Nephron (organoid): Measurements from ENCODE around the gene STOML3.

Source experiments
- H3K27ac Mint-ChIP-seq, 3 experiments: 2 replicates each; pipeline ENCODE4 v1.8.0; 2020; ENCODE audit warnings: mixed read lengths in 3 of 3, mild to moderate bottlenecking in 2 of 3, moderate library complexity in 1 of 3
- H3K27me3 Mint-ChIP-seq: 2 replicates; pipeline ENCODE4 v1.8.0; 2021; ENCODE audit warnings: low read depth, mild to moderate bottlenecking, moderate library complexity, mixed read lengths
- H3K36me3 Mint-ChIP-seq: 2 replicates; pipeline ENCODE4 v1.8.0; 2020; ENCODE audit warnings: low read depth, mixed read lengths
- H3K4me1 Mint-ChIP-seq: 2 replicates; pipeline ENCODE4 v1.8.0; 2020; ENCODE audit warnings: mixed read lengths
- H3K4me3 Mint-ChIP-seq, 3 experiments: 2 replicates each; pipeline ENCODE4 v1.8.0; 2020; ENCODE audit warnings: mild to moderate bottlenecking in 3 of 3, mixed read lengths in 3 of 3, moderate library complexity in 2 of 3
- H3K9me3 Mint-ChIP-seq: 2 replicates; pipeline ENCODE4 v1.8.0; 2020; ENCODE audit warnings: mixed read lengths
- TF ChIP-seq, protein P1 (sequence below), 3 experiments: fragments of 200-600 bp; sonication (generic); IDR thresholded peaks; one replicate each; pipeline ENCODE4 v1.5.0; 2021; ENCODE audit warnings: antibody characterized with exemption in 3 of 3; ENCODE audit not compliant: unreplicated experiment in 3 of 3

STOML3 gene

DNA sequence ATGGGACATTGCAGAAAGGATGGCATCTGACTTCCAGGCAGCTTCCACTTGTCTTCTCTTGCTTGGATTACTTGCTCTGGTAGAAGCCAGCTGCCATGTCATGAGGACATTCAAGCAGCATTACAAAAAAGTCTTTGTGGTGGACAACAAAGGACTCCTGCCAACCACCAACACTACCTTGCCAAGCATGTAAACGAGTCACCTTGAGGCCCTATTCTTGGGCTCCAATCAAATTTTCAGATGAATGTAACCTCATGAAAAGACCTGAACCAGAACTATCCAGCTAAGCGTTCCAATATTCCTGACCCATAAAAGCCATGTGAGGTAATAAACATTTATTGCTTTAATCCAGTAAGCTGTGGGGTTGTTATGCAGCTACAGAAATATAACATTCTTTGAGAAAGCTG lies 34.8 kb upstream of the STOML3 start:
- Mint-ChIP-seq H3K4me1 (no peaks in the 10 kb centered on the region), H3K36me3 (peaks cover 59% of the 10 kb centered on the region), H3K27ac (no peak overlapping the region), H3K4me3 (no peak overlapping the region), H3K9me3 (no peaks in the 10 kb centered on the region), H3K27me3 (no peaks in the 10 kb centered on the region)
- TF ChIP-seq, protein P1, sequence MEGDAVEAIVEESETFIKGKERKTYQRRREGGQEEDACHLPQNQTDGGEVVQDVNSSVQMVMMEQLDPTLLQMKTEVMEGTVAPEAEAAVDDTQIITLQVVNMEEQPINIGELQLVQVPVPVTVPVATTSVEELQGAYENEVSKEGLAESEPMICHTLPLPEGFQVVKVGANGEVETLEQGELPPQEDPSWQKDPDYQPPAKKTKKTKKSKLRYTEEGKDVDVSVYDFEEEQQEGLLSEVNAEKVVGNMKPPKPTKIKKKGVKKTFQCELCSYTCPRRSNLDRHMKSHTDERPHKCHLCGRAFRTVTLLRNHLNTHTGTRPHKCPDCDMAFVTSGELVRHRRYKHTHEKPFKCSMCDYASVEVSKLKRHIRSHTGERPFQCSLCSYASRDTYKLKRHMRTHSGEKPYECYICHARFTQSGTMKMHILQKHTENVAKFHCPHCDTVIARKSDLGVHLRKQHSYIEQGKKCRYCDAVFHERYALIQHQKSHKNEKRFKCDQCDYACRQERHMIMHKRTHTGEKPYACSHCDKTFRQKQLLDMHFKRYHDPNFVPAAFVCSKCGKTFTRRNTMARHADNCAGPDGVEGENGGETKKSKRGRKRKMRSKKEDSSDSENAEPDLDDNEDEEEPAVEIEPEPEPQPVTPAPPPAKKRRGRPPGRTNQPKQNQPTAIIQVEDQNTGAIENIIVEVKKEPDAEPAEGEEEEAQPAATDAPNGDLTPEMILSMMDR (IDR thresholded peaks at IDR 0.05; ENCODE audit: unreplicated experiment in 3 of 3), result no peak

DNA sequence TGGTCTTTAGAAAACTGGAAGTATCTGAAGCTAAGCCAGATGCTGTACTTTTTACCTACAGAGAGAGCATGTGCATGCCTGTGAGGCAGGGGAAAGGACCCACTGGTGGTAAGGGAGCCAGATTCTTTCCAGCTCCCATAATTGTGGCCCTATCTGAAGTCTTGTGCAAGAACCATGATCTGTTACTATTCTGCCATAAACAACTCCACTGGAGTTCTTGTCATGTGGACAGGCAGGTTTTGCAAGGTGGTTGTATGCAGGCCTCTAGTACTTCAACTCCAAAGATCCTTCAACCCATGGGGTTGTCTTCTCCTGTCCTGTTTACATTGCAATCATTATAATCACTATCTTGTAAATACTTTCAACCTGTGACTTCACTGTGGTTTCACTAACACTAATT lies 33.1 kb upstream of the STOML3 start:
- TF ChIP-seq, protein P1 (IDR thresholded peaks at IDR 0.05; ENCODE audit: unreplicated experiment in 3 of 3), result no peak
- H3K4me1 Mint-ChIP-seq, result no peaks in the 10 kb centered on the region
- no peak overlapping the region for H3K27ac Mint-ChIP-seq
- H3K36me3 Mint-ChIP-seq, result peaks cover 66% of the 10 kb centered on the region
- H3K27me3 Mint-ChIP-seq, result no peaks in the 10 kb centered on the region
- H3K4me3 Mint-ChIP-seq, result no peak overlapping the region
- H3K9me3 Mint-ChIP-seq, result no peaks in the 10 kb centered on the region

DNA sequence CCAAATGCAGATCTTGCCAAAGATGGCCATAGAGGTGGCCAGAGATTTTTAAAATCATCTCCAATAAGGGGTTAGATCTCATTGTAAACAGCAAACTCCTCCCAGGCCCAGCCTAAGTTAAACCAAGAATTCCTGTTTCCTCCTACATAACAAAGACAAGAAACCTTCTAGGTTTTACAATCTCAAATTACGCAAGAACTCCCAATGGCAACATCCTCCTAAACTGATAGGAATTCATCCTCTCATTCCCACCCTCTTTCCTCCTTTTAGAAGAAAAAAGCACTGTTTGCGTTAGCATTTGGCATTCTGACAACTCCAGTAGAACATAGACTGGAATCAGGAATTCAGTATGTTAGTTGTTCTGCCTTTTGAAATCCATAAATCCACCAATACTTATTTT lies 32.7 kb upstream of the STOML3 start:
- H3K4me1 Mint-ChIP-seq, result no peaks in the 10 kb centered on the region
- peak overlapping the region in 1 of 3 experiments; percentile 35 for H3K27ac Mint-ChIP-seq
- no peak overlapping the region for H3K4me3 Mint-ChIP-seq
- no peaks in the 10 kb centered on the region for H3K27me3 Mint-ChIP-seq
- TF ChIP-seq, protein P1 (IDR thresholded peaks at IDR 0.05; ENCODE audit: unreplicated experiment in 3 of 3), result no peak
- no peaks in the 10 kb centered on the region for H3K9me3 Mint-ChIP-seq
- H3K36me3 Mint-ChIP-seq, result peaks cover 69% of the 10 kb centered on the region

DNA sequence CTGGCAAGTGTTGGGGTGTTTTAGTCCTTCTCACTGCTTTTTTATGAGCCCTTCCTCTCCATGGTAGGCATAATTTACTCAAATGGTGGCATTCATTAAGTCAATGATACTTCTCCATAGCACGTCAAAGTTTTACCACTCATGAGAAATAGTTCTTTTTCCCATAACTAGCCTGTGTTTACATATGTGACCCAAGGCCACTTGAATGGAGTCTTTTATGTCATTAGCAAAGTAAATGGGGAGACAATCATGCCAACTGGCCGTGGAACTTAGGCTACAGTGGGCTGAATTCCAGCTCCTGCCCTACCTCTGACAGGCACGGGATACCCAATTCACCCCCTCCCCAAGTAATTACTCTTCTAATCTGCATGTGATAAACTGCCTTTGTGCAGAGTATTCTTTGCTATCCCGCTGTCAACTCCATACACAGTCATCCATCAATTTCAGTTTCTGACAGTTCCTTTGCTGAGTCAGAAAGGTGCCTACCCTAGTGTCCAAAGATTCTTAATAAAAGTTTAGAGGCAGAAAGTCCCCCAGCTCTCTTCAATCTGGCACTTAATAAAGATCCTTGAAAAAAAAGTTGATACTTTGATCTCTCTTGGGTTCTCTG lies 30.3 kb upstream of the STOML3 start:
- Mint-ChIP-seq H3K4me1 (no peaks in the 10 kb centered on the region), H3K27ac (no peak overlapping the region), H3K9me3 (no peaks in the 10 kb centered on the region), H3K4me3 (no peak overlapping the region), H3K36me3 (peaks cover 66% of the 10 kb centered on the region), H3K27me3 (no peaks in the 10 kb centered on the region)
- TF ChIP-seq, protein P1 (IDR thresholded peaks at IDR 0.05; ENCODE audit: unreplicated experiment in 3 of 3), result no peak

DNA sequence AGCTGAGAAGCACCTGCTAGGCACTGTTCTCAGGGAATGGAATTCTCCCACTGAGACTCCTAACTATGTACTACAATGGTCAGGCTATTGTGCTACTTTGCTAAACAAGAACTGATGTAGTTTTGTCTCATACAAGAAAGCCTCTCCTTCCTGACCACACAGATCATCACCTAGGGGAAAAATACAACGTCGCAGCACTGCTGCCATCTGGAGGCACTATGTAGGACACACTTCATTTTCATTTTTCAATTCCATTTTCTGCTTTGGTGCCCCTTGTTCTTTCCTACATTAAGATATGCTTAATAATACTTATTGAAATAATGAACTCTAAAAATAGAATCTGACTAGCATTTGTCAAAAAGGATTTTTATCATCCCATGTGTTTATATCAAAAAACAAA lies 26.2 kb upstream of the STOML3 start:
- H3K27me3 Mint-ChIP-seq, result no peaks in the 10 kb centered on the region
- no peak overlapping the region for H3K27ac Mint-ChIP-seq
- no peaks in the 10 kb centered on the region for H3K9me3 Mint-ChIP-seq
- no peaks in the 10 kb centered on the region for H3K4me1 Mint-ChIP-seq
- no peak overlapping the region for H3K4me3 Mint-ChIP-seq
- H3K36me3 Mint-ChIP-seq, result peaks cover 68% of the 10 kb centered on the region
- TF ChIP-seq, protein P1 (IDR thresholded peaks at IDR 0.05; ENCODE audit: unreplicated experiment in 3 of 3), result peak; percentile 59 to 71 (median 61)

DNA sequence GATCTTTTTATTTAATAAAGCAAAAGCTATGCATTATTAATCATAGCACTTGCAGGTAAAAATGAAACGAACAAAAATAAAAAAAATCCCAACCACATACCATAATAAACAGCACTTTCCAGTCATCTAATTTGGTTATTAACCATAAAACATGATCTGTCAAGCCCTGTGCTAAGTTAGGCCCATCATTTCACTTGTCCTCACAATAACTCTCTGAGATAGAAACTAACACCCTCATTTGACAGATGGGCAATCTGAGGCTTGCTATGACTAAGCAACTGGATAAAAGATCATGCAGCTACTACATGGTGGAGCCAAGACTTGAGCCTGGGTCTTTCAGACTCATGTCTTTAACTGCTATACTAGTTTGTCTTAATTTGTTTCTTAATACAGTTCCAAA lies 25.5 kb upstream of the STOML3 start:
- no peaks in the 10 kb centered on the region for H3K27me3 Mint-ChIP-seq
- no peaks in the 10 kb centered on the region for H3K4me1 Mint-ChIP-seq
- H3K4me3 Mint-ChIP-seq, result no peak overlapping the region
- no peak overlapping the region for H3K27ac Mint-ChIP-seq
- TF ChIP-seq, protein P1 (IDR thresholded peaks at IDR 0.05; ENCODE audit: unreplicated experiment in 3 of 3), result no peak
- no peaks in the 10 kb centered on the region for H3K9me3 Mint-ChIP-seq
- peaks cover 68% of the 10 kb centered on the region for H3K36me3 Mint-ChIP-seq
